Stomach (tissue), 9 donors: ENCODE data around the gene S1PR5. TPM values are rescaled to one million over a fixed set of nuclear protein-coding genes. Genes with fewer than 3 reads are reported as not detected.

Experiments
- DNase-seq, 2 donors: peaks; one replicate each; pipeline versions ENCODE4 v3.0.0 to v3.0.0-alpha.2; 2013 to 2019
- H3K27ac ChIP-seq, 5 donors: fragments of 200-600 bp in 4 of 5; sonication (generic) in 4 of 5; one replicate each; pipeline ENCODE4 v1.5.1; 2013 to 2019; ENCODE audit warnings: mild to moderate bottlenecking in 1 of 5, moderate library complexity in 1 of 5
- H3K27me3 ChIP-seq, 3 donors: fragments of 200-600 bp; sonication (generic); one replicate each; pipeline ENCODE4 v1.5.1; 2017 to 2019; ENCODE audit warnings: mixed run types in 1 of 3
- H3K36me3 ChIP-seq, 4 donors: fragments of 200-600 bp; sonication (generic); 1 replicate in 3 of 4; 2 replicates in 1 of 4; pipeline ENCODE4 v1.5.1; 2016 to 2019
- H3K4me1 ChIP-seq, 4 donors: fragments of 200-600 bp; sonication (generic); one replicate each; pipeline ENCODE4 v1.5.1; 2016 to 2019
- H3K4me3 ChIP-seq, 4 donors: fragments of 200-600 bp; sonication (generic) in 3 of 4; one replicate each; pipeline ENCODE4 v1.5.1; 2016 to 2019; ENCODE audit warnings: mild to moderate bottlenecking in 1 of 4
- H3K9me3 ChIP-seq, 4 donors: fragments of 200-600 bp; sonication (generic); one replicate each; pipeline ENCODE4 v1.5.1; 2016 to 2019
- EP300 ChIP-seq: sonication (generic); formaldehyde crosslinking; IDR thresholded peaks from one replicate; pipeline ENCODE4 v1.6.1; 2017; ENCODE audit warnings: antibody characterized with exemption
- POLR2A ChIP-seq, 4 donors: fragments of 450-650 bp; IDR thresholded peaks; one replicate each; pipeline ENCODE4 v1.6.1; 2016; ENCODE audit warnings: antibody characterized with exemption in 4 of 4, control low read depth in 2 of 4, mild to moderate bottlenecking in 1 of 4, moderate library complexity in 1 of 4
- POLR2AphosphoS5 ChIP-seq, 3 donors: sonication (generic); formaldehyde crosslinking; IDR thresholded peaks; one replicate each; pipeline ENCODE4 v1.6.1; 2016; ENCODE audit warnings: antibody characterized with exemption in 3 of 3
- WGBS, 5 donors: extraction: QIAGEN DNeasy Blood & Tissue Kit in 3 of 5; methylation state at CpG; one replicate each; pipeline versions ENCODE4 v1.1.5 to v1.1.7; 2013 to 2018; 5-methylcytosine and 5-hydroxymethylcytosine counted together
- intact Hi-C: fragments of 100-400 bp; cut with DNase I; formaldehyde crosslinking; loops from one replicate; pipeline ENCODE4 v1.15.1; 2023; ENCODE audit warnings: low total_unique reads
- polyA plus RNA-seq, 3 donors: library from polyadenylated mRNA; stranded (reverse); fragments of 200-250 nt; gene quantifications; one replicate each; pipeline ENCODE4 v1.2.3, GENCODE V29; 2013
- total RNA-seq, 5 donors: library from RNA; depleted of rRNA; stranded (reverse); fragments of >200 nt; gene quantifications; one replicate each; pipeline versions ENCODE4 v1.1.0 to v1.2.3, GENCODE V29; 2014 to 2016
- TF ChIP-seq, protein P1 (sequence below), 7 experiments: fragments of 450-650 bp in 4 of 7; fragments of 200-600 bp in 3 of 7; sonication (generic) in 3 of 7; IDR thresholded peaks; one replicate each; pipeline ENCODE4 v1.5.1; 2016 to 2019; ENCODE audit warnings: antibody characterized with exemption in 7 of 7, control low read depth in 2 of 7, mild to moderate bottlenecking in 1 of 7
- donor health status: healthy with polysubstance abuse.
- donor health status: Bipolar disorder and iron deficiency.
- donor health status: healthy.

S1PR5 gene
- total and polyA plus RNA-seq, 8 donors: 0.19 to 13.3 (median 0.73) TPM; not detected in 5

DNA sequence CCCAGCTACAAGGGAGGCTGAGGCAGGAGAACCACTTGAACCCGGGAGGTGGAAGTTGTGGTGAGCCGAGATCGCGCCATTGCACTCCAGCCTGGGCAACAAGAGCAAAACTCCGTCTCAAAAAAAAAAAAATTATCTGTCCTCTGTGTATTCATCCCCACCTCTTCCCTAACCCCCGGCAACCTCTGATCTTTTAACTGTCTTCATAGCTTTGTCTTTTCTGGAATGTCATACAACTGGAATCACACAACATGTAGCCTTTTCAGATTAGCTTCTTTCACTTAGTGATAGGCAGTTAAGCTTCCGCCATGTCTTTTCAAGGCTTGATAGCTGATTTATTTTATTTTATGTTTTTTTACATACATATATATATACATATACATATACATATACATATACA, 8.4 kb upstream of the S1PR5 start:
- intact Hi-C loops: no loop called here
- DNase-seq: no peak
- H3K27ac ChIP-seq: no peak overlapping the region
- no peak for TF ChIP-seq EP300
- no peak for TF ChIP-seq POLR2AphosphoS5 (IDR thresholded peaks at IDR 0.05)
- TF ChIP-seq, protein P1, sequence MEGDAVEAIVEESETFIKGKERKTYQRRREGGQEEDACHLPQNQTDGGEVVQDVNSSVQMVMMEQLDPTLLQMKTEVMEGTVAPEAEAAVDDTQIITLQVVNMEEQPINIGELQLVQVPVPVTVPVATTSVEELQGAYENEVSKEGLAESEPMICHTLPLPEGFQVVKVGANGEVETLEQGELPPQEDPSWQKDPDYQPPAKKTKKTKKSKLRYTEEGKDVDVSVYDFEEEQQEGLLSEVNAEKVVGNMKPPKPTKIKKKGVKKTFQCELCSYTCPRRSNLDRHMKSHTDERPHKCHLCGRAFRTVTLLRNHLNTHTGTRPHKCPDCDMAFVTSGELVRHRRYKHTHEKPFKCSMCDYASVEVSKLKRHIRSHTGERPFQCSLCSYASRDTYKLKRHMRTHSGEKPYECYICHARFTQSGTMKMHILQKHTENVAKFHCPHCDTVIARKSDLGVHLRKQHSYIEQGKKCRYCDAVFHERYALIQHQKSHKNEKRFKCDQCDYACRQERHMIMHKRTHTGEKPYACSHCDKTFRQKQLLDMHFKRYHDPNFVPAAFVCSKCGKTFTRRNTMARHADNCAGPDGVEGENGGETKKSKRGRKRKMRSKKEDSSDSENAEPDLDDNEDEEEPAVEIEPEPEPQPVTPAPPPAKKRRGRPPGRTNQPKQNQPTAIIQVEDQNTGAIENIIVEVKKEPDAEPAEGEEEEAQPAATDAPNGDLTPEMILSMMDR (IDR thresholded peaks at IDR 0.05): no peak
- TF ChIP-seq POLR2A (IDR thresholded peaks at IDR 0.05): no peak
- H3K9me3 ChIP-seq: no peaks in the 10 kb centered on the region
- H3K27me3 ChIP-seq: peaks cover 0 to 32% (median 0%) of the 10 kb centered on the region in 3 donors
- H3K4me1 ChIP-seq: peaks cover 0 to 14% (median 10%) of the 10 kb centered on the region in 4 donors
- 82 to 91% (median 89%) methylated on average over 7 of the region's 7 CpGs for WGBS, 5 donors
- H3K36me3 ChIP-seq: no peaks in the 10 kb centered on the region
- H3K4me3 ChIP-seq: no peak overlapping the region

DNA sequence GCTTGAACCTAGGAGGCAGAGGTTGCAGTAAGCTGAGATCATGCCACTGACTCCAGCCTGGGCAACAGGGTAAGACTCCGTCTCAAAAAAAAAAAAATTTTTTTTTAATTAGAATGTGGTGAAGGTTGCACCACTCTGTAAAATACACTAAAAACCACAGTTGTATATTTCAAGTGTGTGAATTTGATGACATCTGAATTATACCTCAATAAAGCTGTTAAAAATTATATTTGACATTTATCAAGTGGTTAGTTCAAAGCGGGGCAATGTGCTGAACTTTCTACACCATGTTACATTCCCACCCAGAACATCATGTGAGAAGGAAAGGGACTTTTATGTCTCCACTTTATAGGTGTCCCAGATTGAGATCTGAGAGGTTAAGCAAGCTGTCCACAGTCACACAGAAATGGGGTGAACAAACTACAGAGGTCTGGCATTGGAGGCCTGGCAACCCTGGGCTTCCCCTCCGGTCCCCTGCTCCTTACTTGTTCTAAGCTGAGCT, 5.9 kb upstream of the S1PR5 start:
- intact Hi-C loops: no loop called here
- Histone ChIP-seq H3K36me3 (no peaks in the 10 kb centered on the region), H3K27ac (no peak overlapping the region), H3K4me3 (no peak overlapping the region), H3K4me1 (peaks cover 6 to 24% (median 19%) of the 10 kb centered on the region in 4 donors), H3K9me3 (no peaks in the 10 kb centered on the region), H3K27me3 (peaks cover 0 to 57% (median 23%) of the 10 kb centered on the region in 3 donors)
- DNase-seq: no peak
- no peak for TF ChIP-seq EP300
- TF ChIP-seq, protein P1 (IDR thresholded peaks at IDR 0.05): no peak
- no peak for TF ChIP-seq POLR2AphosphoS5 (IDR thresholded peaks at IDR 0.05)
- no peak for TF ChIP-seq POLR2A (IDR thresholded peaks at IDR 0.05)
- WGBS, 5 donors: 58 to 80% (median 67%) methylated on average over 3 of the region's 3 CpGs

DNA sequence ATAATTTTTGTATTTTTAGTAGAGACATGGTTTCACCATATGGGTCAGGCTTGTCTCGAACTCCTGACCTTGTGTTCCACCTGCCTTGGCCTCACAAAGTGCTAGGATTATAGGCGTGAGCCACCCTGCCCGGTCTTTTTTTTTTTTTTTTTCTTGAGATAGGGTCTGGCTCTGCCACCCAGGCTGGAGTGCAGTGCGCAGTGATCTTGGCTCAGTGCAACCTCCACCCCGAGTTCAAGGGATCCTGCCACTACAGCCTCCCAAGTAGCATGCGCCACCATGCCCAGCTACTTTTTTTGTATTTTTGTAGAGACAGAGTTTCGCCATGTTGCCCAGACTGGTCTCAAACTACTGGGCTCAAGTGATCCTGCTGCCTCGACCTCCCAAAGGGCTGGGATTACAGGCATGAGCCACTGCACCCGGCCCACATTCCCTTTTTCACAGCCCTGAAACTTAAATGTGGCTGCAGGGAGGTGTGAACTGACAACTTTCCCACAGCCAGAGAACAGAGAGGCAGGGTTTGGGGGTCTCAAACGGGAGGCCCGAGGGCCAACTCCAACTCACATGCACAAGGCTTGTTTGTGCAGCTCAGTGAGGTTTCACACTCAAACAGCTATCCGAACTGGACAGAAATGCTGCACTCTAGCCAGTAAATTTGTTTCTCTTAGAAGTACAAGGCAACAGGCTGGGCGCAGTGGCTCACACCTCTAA, 4.4 kb upstream of the S1PR5 start:
- Histone ChIP-seq H3K27ac (peak overlapping the region in 1 of 5 donors; percentile 13), H3K36me3 (no peaks in the 10 kb centered on the region), H3K4me3 (no peak overlapping the region), H3K27me3 (peaks cover 9 to 73% (median 39%) of the 10 kb centered on the region in 3 donors), H3K4me1 (peaks cover 19 to 40% (median 34%) of the 10 kb centered on the region in 4 donors), H3K9me3 (no peaks in the 10 kb centered on the region)
- TF ChIP-seq, protein P1 (IDR thresholded peaks at IDR 0.05): no peak
- TF ChIP-seq EP300 (no peak), POLR2A (IDR thresholded peaks at IDR 0.05) (no peak), POLR2AphosphoS5 (IDR thresholded peaks at IDR 0.05) (no peak)
- 35 to 62% (median 60%) methylated on average over 13 of the region's 13 CpGs for WGBS, 5 donors
- no peak for DNase-seq
- intact Hi-C loops: no loop called here

- Histone ChIP-seq H3K27me3 (peaks cover 9 to 81% (median 39%) of the 10 kb centered on the region in 3 donors), H3K36me3 (no peaks in the 10 kb centered on the region), H3K4me1 (peaks cover 19 to 40% (median 34%) of the 10 kb centered on the region in 4 donors), H3K4me3 (no peak overlapping the region), H3K27ac (no peak overlapping the region), H3K9me3 (no peaks in the 10 kb centered on the region)
- DNase-seq: peak; percentile 25 to 73
- intact Hi-C loops: no loop called here
- TF ChIP-seq POLR2AphosphoS5 (IDR thresholded peaks at IDR 0.05): no peak
- TF ChIP-seq, protein P1 (IDR thresholded peaks at IDR 0.05): no peak
- no peak for TF ChIP-seq POLR2A (IDR thresholded peaks at IDR 0.05)
- TF ChIP-seq EP300: no peak
- 53 to 68% (median 58%) methylated on average over 15 of the region's 15 CpGs for WGBS, 5 donors
Observed at GRCh38 chr19:10520652-10521318, 3.5 kb upstream of the S1PR5 start.
